ENCODE measurements around the gene PPP1R7. TPM values are rescaled to one million over a fixed set of nuclear protein-coding genes. Genes with fewer than 3 reads are reported as not detected.

Gene PPP1R7
- total and polyA plus RNA-seq, 9 of the 15 experiments (the other 6 are each of a cell fraction or from before 2014, with no cell fraction given) = 37.5 to 75.0 (median 50.5) TPM

GRCh38 chr2:241197947-241198346 lies 47.7 kb downstream of the PPP1R7 start:
- POLR2A ChIA-PET = no interaction called here
- no peaks in the 10 kb centered on the region for H3K36me3 ChIP-seq (ENCODE audit: control insufficient read depth, insufficient read depth, low read length)
- H3K9me1 ChIP-seq (ENCODE audit: control insufficient read depth, insufficient read depth, low read length) = no peaks in the 10 kb centered on the region
- H3K9ac ChIP-seq (ENCODE audit: insufficient read depth in 1 of 2, low read depth in 2 of 2, low read length in 2 of 2) = no peak overlapping the region
- CTCF ChIA-PET (ENCODE audit: low intra/inter-chr PET ratio) = no interaction called here
- no peak for ATAC-seq
- BruUV-seq (replicated peaks) = no TSS peak
- no peaks in the 10 kb centered on the region for H3K9me3 ChIP-seq (replicated peaks; ENCODE audit: control insufficient read depth, insufficient read depth, low read depth, low read length)
- no peak overlapping the region for H3K27ac ChIP-seq (ENCODE audit: extremely low read depth, low read depth, low read length)
- no peak overlapping the region for H2AFZ ChIP-seq (ENCODE audit: low read depth, low read length)
- in situ Hi-C loops (cut with MboI) (no loop called here), intact Hi-C loops (cut with micrococcal nuclease) (no loop called here)
- peaks cover 0 to 15% of the 10 kb centered on the region in 2 experiments; a peak in 2 of 5 replicates for H3K27me3 ChIP-seq (ENCODE audit: control insufficient read depth in 2 of 2, insufficient read depth in 2 of 2, low read length in 2 of 2)
- no peak overlapping the region for H3K4me2 ChIP-seq (ENCODE audit: insufficient read depth, low read length)
- no peak overlapping the region for H3K4me3 ChIP-seq
- TF ChIP-seq ELK1 (CRISPR knock-in tag; IDR thresholded peaks at IDR 0.05) = no peak
- TF ChIP-seq SREBF2 (CRISPR knock-in tag; IDR thresholded peaks at IDR 0.05) = no peak
- TF ChIP-seq GATA2 (CRISPR knock-in tag; IDR thresholded peaks at IDR 0.05) = no peak
- TF ChIP-seq RBM22 (IDR thresholded peaks at IDR 0.05; ENCODE audit: low read depth, low read length, poor library complexity, severe bottlenecking) = no peak
- no peak for TF ChIP-seq ZNF507 (tag; conservative IDR thresholded peaks at IDR 0.05)
- no peak for TF ChIP-seq ZNF79 (CRISPR knock-in tag; IDR thresholded peaks at IDR 0.05; ENCODE audit: low read depth)
- no peak for TF ChIP-seq ZNF75A (CRISPR knock-in tag; IDR thresholded peaks at IDR 0.05)
- no peak for TF ChIP-seq CEBPZ (IDR thresholded peaks at IDR 0.05; ENCODE audit: borderline replicate concordance, low read depth, low read length)
- TF ChIP-seq ESRRA (IDR thresholded peaks at IDR 0.05; ENCODE audit: borderline replicate concordance, low read depth) = no peak
- TF ChIP-seq THRA (IDR thresholded peaks at IDR 0.05) = no peak
- no peaks in the 10 kb centered on the region for H4K20me1 ChIP-seq (replicated peaks; ENCODE audit: control insufficient read depth, insufficient read depth, low read length)
- H3K4me1 ChIP-seq (replicated peaks in 1 of 2; ENCODE audit: control insufficient read depth in 2 of 2, insufficient read depth in 2 of 2, low read length in 2 of 2) = peaks cover 0 to 34% of the 10 kb centered on the region in 2 experiments; a peak in 3 of 5 replicates
- FAIRE-seq = no peak
- H3K79me2 ChIP-seq (ENCODE audit: control insufficient read depth, insufficient read depth, low read length) = no peaks in the 10 kb centered on the region
- no peak for DNase-seq (ENCODE audit: extremely low read depth in 1 of 4, low spot score in 3 of 4)
- WGBS (ENCODE audit: insufficient coverage, low coverage, missing lambda C conversion rate) = 41% methylated on average over 3 of the region's 6 CpGs

Data from K562 (cell line).